ENCODE data around the gene PRMT9.
A peak's percentile ranks its signal among the peaks of the same experiment; 100 is the strongest.

Gene PRMT9

DNA sequence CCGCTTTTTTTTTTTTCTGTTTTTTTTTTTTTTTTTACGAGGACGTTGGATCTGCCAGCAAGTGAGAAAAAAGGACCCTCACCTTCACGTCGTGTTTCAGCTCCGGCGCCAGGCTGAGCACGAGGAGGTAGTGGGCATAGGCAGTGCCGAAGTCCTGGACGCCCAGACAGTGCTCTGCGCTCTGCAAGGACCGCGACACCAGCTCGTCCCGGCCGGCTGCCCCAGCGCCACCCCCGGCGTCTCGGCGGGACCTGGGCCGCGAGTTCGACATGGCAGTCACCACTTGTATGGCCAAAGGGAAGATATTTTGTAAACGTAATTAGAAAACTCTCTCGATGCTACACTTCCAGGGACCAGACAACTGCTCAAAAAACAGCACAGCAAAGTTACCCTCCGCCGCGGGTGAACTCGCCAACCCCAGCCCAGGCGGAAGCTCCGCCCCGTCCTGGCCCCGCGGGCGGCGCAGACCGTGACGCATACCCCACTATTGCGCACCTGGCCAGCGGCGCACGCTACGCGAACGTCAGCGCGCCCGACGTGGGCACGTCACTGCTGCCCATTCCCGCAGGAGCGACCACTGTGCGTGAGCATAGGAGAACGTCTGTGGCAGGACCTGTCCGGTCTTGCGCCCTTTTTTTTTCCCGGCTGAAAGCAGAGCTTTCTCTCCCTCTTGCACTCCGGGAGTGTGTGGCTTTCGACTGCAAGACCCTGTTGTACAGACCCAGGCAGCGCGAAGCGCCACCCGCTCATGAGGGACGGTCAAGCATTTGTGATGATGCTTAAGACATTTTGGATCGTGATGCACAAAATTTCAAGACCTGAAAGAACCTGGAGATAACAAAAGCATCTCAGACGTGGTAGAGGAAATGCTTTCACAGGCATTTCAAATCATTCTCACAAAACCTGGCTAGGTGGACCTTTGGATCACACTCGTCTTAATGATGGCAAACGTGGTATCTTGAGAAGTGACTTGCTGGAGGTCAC is at the start of gene PRMT9:
PRMT9 (minus strand) TSS at position 447 of the 984 bp plus-strand sequence; CDS start at position 271, 176 bp downstream.
- FAIRE-seq, result peak; percentile 85

DNA sequence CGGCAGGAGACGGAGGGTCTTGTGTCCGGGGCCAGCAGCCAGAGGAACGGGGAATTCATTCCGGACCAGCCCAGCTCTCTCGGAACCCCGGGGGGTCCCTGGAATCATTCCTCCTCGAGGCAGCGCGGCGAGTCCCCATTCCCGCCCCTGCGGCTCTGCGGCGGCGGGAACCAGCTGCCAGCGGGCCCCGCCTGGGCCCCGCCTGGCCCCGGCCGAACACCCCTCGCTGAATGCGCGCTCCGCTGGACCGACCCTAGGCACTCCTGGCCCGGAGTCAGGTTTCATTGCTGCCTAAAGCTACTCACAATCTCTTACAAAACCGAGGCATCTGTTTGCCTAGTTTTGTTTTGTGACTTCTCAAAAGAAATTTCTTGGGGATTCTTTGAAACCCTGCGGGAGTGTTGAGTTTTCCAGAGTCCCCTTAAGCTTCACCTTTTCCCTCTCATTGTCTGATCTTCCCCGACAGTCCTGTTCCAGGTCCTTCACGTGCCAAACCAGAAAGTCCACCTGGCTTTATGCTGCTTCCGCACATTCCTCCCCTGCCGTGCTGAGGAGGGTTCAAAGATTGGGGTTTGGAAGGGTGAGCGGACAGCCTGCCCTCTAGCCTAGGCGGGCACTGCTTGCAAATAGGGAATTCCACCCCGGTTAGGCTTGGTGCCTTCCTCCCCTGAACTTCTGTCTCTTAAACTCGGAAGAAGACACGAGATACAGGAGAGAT is 48.7 kb upstream of the PRMT9 start:
- no peak for FAIRE-seq

DNA sequence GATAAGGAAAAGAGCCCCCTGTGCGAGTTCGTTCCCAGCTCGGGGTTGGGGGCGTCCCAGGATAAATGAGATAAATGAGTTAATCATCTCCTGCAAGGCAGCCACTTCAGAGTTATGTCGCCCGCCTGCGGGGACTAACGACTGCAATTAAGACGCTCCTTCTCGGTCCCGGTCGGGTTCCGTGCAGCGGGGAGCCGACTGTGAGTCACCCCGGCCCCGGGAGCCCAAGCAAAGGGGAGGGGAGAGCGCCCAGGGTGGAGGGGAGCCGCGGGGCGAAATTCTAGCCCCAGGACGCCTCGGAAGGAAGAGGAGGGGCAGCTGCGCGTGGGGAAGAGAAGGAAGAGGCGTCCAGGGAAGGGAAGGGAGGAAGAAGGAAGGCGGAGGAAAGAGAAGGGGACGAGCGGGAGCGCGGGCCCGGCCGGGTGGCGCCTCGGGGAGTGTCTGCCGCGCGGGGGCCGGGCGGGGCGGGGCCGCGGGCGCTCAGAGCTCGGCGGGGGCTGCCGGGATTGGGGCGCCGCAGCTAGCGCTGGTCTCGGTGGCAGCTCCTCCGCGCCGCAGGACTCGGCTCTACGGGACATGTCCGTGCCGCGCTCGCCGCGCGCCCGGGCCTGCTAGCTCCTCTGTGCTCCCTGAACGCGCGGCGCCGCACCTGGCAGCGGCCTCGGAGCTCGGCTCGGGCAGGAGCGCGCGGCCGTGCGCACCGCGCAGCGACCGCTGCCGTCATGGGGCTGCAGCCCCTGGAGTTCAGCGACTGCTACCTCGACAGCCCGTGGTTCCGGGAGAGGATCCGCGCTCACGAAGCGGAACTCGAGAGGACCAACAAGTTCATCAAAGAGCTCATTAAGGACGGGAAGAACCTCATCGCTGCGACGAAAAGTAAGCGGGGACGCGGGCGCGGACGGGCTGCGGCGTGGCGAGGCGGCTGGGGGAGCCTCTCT is 47.9 kb upstream of the PRMT9 start, which contains the start of gene ARHGAP10:
ARHGAP10 (plus strand) TSS at position 509 of the 938 bp plus-strand sequence; CDS start at position 723, 214 bp downstream.
- no peak for FAIRE-seq

DNA sequence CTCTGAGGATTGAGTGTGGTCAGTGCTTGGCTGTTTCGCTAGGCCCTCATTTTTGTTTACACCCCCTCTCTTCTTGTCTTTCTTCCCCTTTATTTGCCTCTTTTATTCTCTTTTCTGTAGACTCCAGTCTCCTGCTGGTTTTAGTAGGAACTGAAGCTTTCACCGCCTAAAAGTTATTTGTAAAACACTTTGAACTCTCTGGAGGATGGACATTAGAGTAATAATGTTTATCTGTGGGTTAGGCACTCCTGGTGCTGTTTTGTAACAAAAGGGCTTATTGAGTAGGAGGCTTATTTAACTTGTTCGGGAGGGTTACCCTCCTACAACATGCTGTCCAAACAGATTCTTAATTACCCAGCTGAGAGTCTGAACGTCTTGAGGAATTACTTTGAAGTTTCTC is 46.4 kb upstream of the PRMT9 start:
- no peak for FAIRE-seq

DNA sequence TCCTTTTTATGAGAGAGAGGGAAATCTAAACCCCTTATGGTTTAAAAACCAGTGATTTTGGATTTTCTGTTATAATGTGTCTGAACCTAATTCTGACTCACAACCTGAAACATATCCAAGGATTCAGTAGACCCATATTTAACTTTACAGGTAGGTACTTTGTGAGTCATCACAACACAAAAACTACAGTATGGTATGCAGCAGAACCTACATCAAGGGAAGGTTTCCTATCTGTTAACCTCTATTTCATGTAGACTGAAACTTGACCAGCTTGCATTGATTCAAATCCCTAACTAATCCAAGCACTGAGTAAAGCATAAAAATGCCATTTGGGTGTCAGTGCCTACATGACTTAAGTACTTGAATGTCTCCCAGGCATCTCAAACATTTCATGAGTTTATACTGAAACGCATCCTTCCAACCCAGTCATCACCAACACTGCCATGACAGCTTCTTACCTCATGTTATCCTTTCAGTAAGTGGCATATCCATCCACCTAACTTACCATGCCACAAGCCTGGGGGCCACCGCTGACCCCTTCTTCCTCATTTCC is 43.6 kb upstream of the PRMT9 start:
- FAIRE-seq, result no peak

DNA sequence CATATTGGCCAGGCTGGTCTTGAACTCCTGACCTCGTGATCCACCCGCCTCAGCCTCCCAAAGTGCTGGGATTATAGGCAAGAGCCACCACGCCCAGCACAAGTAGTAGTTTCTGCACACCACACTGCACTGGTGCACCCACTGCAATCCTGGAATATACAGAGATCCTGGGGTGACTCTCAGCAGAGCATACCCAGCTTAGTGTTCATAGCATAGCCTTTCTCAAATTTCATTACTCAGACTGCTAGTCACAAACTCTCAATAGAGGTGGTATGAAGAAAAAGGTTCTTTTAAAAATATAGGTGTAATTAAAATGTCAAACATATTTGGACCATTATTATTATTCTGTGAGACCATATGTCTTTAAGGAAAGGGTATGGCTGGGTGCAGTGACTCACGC is 41.7 kb upstream of the PRMT9 start:
- no peak for FAIRE-seq

DNA sequence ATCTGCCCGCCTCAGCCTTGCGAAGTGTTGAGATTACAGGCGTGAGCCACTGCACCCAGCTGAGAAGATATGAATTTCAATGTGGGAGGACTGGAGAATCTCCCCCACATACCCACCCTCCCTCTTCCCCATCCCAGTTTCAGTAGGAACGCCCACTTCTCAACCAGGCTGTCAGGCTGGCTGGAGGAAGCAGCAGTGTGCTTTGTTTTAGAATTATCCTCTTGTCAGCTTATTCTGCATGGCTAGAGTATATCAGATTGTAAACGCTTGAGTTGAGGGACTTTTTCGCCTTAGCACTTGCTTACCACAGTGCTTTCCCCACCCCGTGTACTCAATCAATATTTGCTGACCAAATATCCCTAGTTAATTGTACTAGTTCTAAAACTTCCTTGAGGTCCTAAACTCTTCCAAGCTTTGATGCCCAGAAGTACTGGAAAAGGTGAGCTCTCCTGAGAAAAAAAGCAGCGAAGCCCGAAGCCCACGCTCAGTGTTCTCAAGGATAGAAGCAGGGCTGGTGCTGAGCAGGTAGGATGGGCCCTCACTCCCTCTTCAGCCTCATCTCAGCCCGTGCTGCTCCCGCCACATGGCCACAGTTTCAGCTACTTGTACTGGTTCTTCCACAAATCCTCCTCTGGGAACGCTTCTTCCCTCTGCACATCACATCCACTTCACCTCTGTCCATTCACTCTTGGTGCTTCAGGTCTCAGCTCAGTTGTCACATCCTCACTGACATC is 40.7 kb upstream of the PRMT9 start:
- no peak for FAIRE-seq

DNA sequence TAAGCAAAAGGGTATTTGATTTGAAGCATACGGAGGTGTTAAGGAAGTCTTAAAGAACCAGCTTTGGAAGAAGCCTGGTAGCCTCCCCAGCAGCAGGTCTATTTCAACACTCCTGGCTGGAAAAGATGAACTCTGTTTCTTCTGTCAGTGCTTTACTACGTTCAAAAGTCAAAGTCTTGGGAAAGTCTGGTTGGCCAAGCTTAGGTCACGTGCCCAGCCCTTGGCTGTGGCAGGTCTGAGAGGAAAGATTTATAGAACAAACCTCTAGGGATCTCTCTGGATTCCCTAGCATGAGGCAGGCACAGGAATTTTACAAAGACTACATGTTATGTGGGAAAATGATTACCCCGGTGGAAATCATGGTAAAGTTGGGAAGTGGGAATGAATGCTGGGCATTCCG is 39.4 kb upstream of the PRMT9 start:
- FAIRE-seq, result no peak

DNA sequence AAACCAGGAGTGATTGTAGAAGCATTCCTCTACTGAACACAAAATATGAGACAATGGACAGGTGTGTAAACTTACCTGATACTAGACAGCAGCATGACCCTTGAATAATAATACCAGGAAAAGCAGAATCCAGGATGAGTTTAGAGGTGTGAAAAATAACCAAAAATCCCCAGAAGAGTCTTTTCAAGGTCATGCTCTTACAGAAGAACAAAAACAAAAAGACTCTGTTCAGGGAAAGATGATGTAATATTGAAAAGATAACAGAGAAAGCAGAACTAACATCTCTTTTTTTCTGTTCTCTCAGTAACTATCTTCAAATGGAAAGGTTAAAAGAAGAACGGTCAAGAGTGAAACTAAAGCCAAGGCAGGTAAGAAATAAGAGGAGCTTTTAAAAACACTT is 33.9 kb upstream of the PRMT9 start:
- no peak for FAIRE-seq

DNA sequence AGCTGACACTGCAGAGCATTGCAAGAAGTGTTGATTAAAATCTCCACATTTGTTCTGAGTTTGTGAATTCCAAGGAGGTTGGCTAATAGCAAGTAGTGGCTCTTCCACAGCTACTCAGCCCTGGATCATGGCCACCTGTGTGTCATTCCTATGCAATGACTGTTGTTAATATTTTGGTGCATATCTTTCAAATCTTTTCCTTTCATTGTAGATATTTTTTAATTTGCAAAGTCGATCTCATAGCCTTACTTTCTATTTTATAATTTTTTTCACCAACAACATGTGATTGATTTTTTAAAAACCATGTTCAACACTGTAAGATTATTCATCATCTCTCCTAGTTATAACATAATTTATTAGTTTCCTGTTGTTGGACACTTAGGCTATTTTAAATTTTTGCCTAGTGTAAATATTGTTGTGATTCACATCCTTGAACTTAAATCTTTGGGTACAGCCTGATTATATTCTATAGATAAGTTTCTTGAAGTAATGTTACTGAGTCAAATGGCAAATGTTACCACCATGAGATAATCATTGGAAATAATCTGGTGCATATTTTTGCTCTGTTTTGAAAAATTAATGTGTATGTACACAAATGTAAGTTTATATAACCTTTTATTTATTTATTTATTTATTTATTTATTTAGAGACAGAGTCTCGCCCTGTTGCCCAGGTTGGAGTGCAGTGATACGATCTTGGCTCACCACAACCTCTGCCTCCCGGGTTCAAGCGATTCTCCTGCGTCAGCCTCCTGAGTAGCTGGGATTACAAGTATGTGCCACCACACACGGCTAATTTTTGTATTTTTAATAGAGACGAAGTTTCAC is 30.8 kb upstream of the PRMT9 start:
- peak; percentile 71 for FAIRE-seq

DNA sequence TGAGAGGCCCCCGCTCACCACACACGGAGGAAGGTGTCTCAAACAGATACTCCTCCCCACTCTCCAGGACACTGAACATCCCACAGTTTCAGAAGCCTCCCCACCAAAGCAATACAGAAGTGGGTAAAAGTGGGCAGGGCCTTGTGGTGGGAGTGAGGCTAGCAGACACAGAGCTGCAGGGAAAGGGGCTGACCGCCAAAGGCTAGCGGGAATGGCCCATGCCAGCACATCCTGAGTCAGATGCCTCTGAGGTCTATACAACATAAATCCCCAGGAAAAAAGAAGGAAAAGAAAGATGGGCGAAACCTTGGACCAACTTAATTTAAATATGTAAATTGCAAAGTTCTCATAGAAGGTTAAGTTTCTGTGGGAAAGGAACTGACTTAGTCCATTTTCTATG is 26.0 kb upstream of the PRMT9 start:
- no peak for FAIRE-seq

DNA sequence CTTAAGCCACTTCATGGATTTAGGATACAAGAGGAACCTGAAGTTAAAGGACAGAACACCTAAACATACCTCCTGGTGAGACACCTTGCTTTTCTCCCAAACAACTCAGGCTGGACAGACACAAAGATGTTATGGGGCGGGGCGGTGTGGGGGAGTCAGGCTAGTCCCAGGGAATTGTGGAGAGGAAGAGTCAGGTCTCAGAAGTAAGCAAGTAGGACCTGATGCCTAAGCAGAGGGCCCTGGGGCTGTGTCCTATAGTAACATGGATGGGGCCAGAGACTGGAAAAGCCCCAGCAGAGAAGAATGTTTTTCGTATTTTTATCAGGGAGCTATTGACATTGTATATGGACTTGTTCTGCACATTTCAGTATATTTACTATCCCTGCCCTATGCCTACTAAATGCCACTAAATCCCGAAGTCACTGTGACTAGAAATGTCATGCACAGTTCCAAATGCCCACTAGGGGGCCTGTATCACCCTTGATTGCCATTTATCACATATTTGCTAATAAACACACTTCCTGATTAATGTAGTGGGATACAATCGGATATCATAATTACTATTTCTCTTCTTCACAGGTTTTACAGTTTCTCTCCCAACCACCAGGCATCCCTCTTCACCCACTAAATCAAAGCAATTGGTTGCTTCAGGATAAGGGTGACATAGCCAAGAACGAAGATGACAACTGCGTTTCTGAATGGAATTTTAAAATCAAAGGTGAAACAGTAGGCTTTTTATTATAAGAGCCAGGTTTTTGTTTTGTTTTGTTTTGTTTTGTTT is 24.1 kb upstream of the PRMT9 start:
- peak; percentile 73 for FAIRE-seq

DNA sequence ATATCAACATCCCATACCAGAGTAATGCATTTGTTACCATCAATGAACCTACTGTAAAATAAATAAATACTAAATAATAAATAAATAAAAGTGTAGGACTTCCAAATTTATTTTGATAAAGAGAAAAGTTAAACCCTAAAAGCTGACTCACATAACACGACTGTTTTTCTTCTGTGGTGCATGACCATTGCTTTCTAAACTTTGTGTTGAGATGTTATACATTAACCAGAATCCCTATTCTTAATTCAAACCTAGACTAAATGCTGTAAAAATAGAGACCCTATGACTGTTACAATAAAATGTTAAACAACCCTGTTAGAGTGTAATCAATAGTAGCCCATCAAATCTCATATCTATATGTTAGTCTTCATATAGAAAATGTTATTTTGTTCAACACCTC is 20.9 kb upstream of the PRMT9 start:
- FAIRE-seq, result no peak

DNA sequence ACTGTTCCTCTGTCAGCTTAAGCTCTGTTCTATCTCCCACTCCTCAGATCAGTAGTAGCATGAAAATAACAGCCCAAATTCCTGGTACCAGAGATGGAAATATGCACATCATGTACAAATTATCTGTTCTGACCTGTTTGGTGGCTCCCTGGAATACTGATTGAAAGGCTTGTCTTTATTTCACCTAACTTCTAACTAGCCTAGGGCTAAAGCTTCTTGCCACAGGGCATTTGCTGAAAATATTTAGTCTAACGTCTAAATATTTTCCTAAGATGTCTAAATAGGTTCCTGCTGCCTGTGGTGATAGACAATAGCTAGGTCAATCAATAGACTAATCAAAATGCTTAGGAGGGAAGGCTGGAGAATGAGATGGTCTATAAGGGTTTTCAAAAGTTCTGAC is 12.9 kb upstream of the PRMT9 start:
- FAIRE-seq, result no peak

DNA sequence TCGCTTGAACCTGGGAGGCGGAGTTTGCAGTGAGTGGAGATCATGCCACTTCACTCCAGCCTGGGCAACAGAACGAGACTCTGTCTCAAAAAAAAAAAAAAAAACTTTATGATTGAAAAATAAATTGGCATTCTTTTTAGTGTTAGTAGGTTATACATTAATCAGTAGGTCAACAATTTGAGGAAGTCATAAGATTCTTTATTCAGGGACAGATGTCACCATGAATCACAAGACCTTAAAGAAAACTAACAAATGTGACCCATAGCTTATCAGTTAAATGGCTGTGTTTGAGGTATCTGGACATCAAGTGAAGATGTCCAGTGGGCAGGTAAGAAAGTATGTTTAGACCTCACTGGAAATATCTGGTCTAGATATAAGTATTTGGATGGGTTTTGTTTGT is 9.3 kb upstream of the PRMT9 start:
- no peak for FAIRE-seq

DNA sequence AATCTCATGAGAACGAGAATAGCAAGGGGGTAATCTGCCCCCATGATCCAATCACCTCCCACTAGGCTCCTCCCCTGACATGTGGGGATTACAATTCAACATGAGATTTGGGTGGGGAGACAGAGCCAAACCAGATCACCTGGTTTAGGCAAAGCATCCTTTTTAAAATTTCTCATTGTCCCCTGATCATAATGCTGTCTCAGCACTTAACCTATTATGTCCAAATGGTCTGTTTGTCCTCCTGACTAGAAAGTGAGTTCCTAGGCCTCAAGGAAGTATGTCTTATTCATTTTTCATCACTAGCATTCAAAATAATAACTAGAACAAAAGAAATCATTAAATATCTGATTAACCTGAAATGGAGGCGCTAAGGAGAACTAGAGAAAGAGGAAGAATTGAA is 7.9 kb upstream of the PRMT9 start:
- no peak for FAIRE-seq

DNA sequence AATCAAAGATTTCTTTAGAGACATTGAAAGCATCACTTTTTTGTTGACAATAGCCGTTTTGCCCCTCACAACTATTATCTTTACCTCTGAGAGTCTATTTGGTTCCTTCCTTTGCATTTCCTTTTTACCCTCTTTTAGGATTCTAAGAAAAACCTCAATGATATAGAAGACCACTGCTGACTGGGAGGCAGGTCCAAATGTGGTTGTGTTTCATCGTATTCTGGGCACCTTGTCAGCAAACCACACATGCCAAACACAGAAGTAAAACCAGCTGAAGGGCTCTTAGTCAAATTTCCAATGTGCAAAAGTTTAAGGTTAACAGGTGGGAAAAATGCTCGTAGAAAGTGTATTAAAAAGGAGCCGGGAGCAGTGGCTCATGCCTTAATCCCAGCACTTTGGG is 5.1 kb upstream of the PRMT9 start:
- no peak for FAIRE-seq

DNA sequence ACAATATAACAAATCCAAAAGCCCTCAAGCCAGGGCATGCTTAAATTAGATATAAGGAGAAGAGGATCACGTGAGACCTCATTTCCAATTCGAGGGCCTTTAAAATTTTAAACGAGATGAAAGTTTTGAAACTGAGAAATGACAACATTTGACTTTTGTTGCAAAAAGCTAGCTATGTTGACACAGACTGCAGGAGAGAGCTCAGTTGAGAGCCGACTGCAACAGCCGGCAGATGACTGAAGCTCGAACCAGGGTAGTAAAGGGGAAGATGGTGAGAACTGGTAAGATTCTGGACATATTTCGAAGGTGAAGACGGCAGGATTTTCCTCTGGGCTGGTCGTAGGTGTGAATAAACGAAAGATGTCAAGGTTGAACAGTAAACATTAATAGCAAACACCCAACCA is 773 bp downstream of the PRMT9 start:
- no peak for FAIRE-seq

DNA sequence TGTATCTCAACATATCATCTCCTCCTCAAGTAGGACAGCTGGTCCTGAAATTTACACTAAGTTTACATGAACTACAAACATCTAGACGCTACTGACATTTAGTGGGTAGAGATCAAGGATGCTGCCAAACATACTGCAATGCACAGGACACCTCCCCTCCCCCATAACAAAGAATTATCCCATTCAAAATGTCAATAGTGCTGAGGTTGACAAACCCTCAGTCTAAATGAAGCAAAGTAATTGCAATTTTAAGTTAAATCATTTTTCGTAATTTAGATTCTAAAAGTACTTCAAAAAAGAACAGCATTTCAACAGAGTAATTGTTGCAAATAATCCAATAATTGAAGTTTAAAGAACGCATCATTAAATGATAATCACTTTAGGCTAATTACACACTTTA is 1.2 kb downstream of the PRMT9 start:
- no peak for FAIRE-seq
